K562 (cell line): Measurements from ENCODE around the gene ARPC2. TPM values are rescaled to one million over a fixed set of nuclear protein-coding genes. Genes with fewer than 3 reads are reported as not detected.

Source experiments
- CC2D1A ChIP-seq: fragments of 450-650 bp; IDR thresholded peaks from 2 replicates; pipeline ENCODE4 v1.6.1; 2017; ENCODE audit warnings: mild to moderate bottlenecking
- ETS1 ChIP-seq: conservative IDR thresholded peaks from 2 replicates; pipeline ENCODE4 v1.6.1; 2011; ENCODE audit warnings: low read depth, mild to moderate bottlenecking, low read length; ENCODE audit not compliant: control insufficient read depth
- MAFG ChIP-seq: fragments of 450-650 bp; conservative IDR thresholded peaks from 2 replicates; pipeline ENCODE4 v1.6.1; 2016; ENCODE audit warnings: missing genetic modification characterization, missing compliant biosample characterization
- PTBP1 ChIP-seq: fragments of 200-400 bp; formaldehyde crosslinking; IDR thresholded peaks from 2 replicates; pipeline ENCODE4 v1.6.1; 2017; ENCODE audit warnings: low read depth, low read length
- TOE1 ChIP-seq, 2 experiments: fragments of 450-650 bp in 1 of 2; sonication (generic) in 1 of 2; formaldehyde crosslinking in 1 of 2; IDR thresholded peaks; 2 replicates each; pipeline versions ENCODE4 v1.7.1 to v1.8.0; 2016 to 2022; ENCODE audit warnings: borderline replicate concordance in 2 of 2, mild to moderate bottlenecking in 2 of 2, antibody characterized with exemption in 1 of 2, inconsistent platforms in 1 of 2, low read depth in 1 of 2, missing genetic modification reagents in 1 of 2, moderate library complexity in 1 of 2
- ZFP30 ChIP-seq: fragments of 250-450 bp; sonication (Bioruptor Pico); IDR thresholded peaks from 2 replicates; pipeline ENCODE4 v1.8.0; 2022; ENCODE audit warnings: moderate library complexity, mild to moderate bottlenecking, inconsistent platforms, borderline replicate concordance
- ZKSCAN8 ChIP-seq: fragments of 200-800 bp; sonication (Bioruptor generic); IDR thresholded peaks from 2 replicates; pipeline ENCODE4 v1.6.1; 2016; ENCODE audit warnings: missing genetic modification characterization, missing compliant biosample characterization
- ZNF512 ChIP-seq: IDR thresholded peaks from 2 replicates; pipeline ENCODE4 v1.6.1; 2016; ENCODE audit warnings: missing genetic modification characterization, missing compliant biosample characterization
- ZNF696 ChIP-seq: fragments of 250-450 bp; sonication (Bioruptor Pico); conservative IDR thresholded peaks from 2 replicates; pipeline ENCODE4 v1.4.0; 2020; ENCODE audit warnings: mild to moderate bottlenecking, moderate library complexity
- polyA plus RNA-seq, 8 experiments: library from polyadenylated mRNA; depleted of rRNA in 4 of 8; stranded (reverse) in 5 of 8; unstranded in 3 of 8; fragments of >200 nt; fragmentation: Nextera tagmentation in 2 of 8; fragmentation: Illumina TruSeq in 1 of 8; extraction: Ambion mirVana in 2 of 8; extraction: Trizol in 1 of 8; gene quantifications; 2 replicates each; pipeline versions ENCODE4 v1.2.1 to v1.2.3, GENCODE V29; 2011 to 2014; ENCODE audit warnings: inconsistent platforms in 1 of 8, missing spikeins in 1 of 8
- total RNA-seq, 7 experiments: library from RNA; depleted of rRNA in 6 of 7; stranded (reverse); fragments of >200 nt in 6 of 7; fragmentation: Illumina TruSeq in 2 of 7; extraction: Trizol in 2 of 7; gene quantifications; 2 replicates each; pipeline versions ENCODE4 v1.2.1 to v1.2.3, GENCODE V29; 2011 to 2021; ENCODE audit warnings: low replicate concordance in 1 of 7
- TF ChIP-seq, protein P1 (sequence below): fragments of 450-650 bp; IDR thresholded peaks from 2 replicates; pipeline ENCODE4 v1.6.1; 2016; ENCODE audit warnings: mild to moderate bottlenecking, moderate library complexity
- TF ChIP-seq, protein P2 (sequence below): sonication (generic); formaldehyde crosslinking; IDR thresholded peaks from 2 replicates; pipeline ENCODE4 v1.8.0; 2022; ENCODE audit warnings: mild to moderate bottlenecking, low read depth, missing genetic modification reagents

Gene ARPC2
- total and polyA plus RNA-seq, 9 of the 15 experiments (the other 6 are each of a cell fraction or from before 2014, with no cell fraction given) = 81.9 to 187 (median 103) TPM

DNA sequence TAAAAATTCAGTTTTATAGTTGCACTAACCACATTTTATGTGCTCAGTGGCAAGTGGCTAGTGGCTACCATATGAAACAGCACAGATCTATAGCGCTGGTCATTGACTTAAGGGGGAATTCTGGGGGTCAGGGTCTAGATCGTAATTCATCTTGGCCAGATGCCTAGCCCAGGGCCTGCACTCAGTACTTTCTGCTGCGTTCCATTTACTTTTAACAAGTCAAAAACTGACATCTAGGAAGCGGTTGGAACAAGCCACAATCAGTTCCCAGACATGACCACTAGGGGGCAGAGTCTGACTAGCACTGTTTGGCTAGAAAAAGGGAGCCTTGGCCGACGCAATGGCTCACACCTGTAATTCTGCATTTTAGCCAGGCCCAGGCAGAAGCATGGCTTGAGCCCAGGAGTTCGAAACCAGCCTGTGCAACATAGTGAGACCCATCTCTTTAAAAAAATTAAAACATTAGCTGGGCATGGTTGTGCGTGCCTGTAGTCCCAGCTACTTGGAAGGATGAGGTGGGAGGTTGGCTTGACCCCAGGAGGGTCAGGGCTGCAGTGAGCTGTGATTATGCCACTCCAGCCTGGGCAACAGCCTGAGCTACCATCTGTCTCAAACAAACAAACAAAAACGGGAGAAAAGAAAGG lies 84.3 kb downstream of the ARPC2 start (continued):
- TF ChIP-seq ETS1 (no peak), ZFP30 (CRISPR knock-in tag) (no peak), PTBP1 (no peak), ZKSCAN8 (CRISPR knock-in tag) (no peak), MAFG (tag) (no peak), CC2D1A (peak; percentile 77), ZNF512 (tag) (no peak), ZNF696 (CRISPR knock-in tag) (no peak), TOE1 (IDR thresholded peaks at IDR 0.05; ENCODE audit: borderline replicate concordance) (peak; percentile 26; the same call in 1 of the 2 replicates), TOE1 (CRISPR knock-in tag; IDR thresholded peaks at IDR 0.05; ENCODE audit: borderline replicate concordance, low read depth) (no peak)
- TF ChIP-seq, protein P1, sequence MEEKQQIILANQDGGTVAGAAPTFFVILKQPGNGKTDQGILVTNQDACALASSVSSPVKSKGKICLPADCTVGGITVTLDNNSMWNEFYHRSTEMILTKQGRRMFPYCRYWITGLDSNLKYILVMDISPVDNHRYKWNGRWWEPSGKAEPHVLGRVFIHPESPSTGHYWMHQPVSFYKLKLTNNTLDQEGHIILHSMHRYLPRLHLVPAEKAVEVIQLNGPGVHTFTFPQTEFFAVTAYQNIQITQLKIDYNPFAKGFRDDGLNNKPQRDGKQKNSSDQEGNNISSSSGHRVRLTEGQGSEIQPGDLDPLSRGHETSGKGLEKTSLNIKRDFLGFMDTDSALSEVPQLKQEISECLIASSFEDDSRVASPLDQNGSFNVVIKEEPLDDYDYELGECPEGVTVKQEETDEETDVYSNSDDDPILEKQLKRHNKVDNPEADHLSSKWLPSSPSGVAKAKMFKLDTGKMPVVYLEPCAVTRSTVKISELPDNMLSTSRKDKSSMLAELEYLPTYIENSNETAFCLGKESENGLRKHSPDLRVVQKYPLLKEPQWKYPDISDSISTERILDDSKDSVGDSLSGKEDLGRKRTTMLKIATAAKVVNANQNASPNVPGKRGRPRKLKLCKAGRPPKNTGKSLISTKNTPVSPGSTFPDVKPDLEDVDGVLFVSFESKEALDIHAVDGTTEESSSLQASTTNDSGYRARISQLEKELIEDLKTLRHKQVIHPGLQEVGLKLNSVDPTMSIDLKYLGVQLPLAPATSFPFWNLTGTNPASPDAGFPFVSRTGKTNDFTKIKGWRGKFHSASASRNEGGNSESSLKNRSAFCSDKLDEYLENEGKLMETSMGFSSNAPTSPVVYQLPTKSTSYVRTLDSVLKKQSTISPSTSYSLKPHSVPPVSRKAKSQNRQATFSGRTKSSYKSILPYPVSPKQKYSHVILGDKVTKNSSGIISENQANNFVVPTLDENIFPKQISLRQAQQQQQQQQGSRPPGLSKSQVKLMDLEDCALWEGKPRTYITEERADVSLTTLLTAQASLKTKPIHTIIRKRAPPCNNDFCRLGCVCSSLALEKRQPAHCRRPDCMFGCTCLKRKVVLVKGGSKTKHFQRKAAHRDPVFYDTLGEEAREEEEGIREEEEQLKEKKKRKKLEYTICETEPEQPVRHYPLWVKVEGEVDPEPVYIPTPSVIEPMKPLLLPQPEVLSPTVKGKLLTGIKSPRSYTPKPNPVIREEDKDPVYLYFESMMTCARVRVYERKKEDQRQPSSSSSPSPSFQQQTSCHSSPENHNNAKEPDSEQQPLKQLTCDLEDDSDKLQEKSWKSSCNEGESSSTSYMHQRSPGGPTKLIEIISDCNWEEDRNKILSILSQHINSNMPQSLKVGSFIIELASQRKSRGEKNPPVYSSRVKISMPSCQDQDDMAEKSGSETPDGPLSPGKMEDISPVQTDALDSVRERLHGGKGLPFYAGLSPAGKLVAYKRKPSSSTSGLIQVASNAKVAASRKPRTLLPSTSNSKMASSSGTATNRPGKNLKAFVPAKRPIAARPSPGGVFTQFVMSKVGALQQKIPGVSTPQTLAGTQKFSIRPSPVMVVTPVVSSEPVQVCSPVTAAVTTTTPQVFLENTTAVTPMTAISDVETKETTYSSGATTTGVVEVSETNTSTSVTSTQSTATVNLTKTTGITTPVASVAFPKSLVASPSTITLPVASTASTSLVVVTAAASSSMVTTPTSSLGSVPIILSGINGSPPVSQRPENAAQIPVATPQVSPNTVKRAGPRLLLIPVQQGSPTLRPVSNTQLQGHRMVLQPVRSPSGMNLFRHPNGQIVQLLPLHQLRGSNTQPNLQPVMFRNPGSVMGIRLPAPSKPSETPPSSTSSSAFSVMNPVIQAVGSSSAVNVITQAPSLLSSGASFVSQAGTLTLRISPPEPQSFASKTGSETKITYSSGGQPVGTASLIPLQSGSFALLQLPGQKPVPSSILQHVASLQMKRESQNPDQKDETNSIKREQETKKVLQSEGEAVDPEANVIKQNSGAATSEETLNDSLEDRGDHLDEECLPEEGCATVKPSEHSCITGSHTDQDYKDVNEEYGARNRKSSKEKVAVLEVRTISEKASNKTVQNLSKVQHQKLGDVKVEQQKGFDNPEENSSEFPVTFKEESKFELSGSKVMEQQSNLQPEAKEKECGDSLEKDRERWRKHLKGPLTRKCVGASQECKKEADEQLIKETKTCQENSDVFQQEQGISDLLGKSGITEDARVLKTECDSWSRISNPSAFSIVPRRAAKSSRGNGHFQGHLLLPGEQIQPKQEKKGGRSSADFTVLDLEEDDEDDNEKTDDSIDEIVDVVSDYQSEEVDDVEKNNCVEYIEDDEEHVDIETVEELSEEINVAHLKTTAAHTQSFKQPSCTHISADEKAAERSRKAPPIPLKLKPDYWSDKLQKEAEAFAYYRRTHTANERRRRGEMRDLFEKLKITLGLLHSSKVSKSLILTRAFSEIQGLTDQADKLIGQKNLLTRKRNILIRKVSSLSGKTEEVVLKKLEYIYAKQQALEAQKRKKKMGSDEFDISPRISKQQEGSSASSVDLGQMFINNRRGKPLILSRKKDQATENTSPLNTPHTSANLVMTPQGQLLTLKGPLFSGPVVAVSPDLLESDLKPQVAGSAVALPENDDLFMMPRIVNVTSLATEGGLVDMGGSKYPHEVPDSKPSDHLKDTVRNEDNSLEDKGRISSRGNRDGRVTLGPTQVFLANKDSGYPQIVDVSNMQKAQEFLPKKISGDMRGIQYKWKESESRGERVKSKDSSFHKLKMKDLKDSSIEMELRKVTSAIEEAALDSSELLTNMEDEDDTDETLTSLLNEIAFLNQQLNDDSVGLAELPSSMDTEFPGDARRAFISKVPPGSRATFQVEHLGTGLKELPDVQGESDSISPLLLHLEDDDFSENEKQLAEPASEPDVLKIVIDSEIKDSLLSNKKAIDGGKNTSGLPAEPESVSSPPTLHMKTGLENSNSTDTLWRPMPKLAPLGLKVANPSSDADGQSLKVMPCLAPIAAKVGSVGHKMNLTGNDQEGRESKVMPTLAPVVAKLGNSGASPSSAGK = no peak
- TF ChIP-seq, protein P2, sequence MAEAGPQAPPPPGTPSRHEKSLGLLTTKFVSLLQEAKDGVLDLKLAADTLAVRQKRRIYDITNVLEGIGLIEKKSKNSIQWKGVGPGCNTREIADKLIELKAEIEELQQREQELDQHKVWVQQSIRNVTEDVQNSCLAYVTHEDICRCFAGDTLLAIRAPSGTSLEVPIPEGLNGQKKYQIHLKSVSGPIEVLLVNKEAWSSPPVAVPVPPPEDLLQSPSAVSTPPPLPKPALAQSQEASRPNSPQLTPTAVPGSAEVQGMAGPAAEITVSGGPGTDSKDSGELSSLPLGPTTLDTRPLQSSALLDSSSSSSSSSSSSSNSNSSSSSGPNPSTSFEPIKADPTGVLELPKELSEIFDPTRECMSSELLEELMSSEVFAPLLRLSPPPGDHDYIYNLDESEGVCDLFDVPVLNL (CRISPR knock-in tag) = no peak
